Mononuclear cell (primary cell): ENCODE measurements around the gene CAPZB. TPM values are rescaled to one million over a fixed set of nuclear protein-coding genes. Genes with fewer than 3 reads are reported as not detected.

Source experiments
- H3K27me3 ChIP-seq: 2 replicates; pipeline ENCODE4 v1.6.0; 2011; ENCODE audit warnings: low read length, control low read depth; ENCODE audit not compliant: insufficient read depth
- H3K4me1 ChIP-seq: 2 replicates; pipeline ENCODE4 v1.5.1; 2011; ENCODE audit warnings: mild to moderate bottlenecking, low read length, control low read depth; ENCODE audit not compliant: insufficient read depth
- H3K4me3 ChIP-seq: 2 replicates; pipeline ENCODE4 v1.5.1; 2011; ENCODE audit warnings: mild to moderate bottlenecking, low read length, moderate library complexity
- H3K9me3 ChIP-seq: 2 replicates; pipeline ENCODE4 v1.5.1; 2011; ENCODE audit warnings: low read depth, mild to moderate bottlenecking, control low read depth, low read length
- total RNA-seq: library from RNA; depleted of rRNA; stranded (reverse); fragments of >200 nt; gene quantifications from one replicate; pipeline ENCODE4 v1.2.3, GENCODE V29; 2012

Gene CAPZB
- total RNA-seq, 1 donor, result 128 TPM

DNA sequence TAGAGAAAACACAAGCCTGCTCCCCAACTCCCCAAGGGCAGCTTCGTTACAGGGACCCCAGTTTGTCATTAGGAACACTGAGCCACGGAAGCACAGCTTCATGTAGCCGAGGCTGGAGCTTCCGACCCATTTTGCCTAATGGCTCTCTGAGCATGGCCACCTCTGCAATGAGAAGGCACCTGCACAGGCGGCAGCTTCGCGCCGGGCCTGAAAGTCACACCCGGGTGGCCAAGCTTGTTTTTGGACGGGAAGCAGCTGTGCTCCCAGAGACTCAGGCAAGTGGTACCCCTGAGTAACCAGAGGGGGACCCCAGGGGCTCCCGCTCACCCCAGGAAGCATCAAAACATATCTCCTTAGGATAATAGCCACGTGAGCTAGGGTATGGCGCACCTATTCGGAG, 92.3 kb downstream of the CAPZB start:
- Histone ChIP-seq H3K4me1 (peaks cover 49% of the 10 kb centered on the region), H3K4me3 (no peak overlapping the region), H3K9me3 (no peaks in the 10 kb centered on the region), H3K27me3 (no peaks in the 10 kb centered on the region)

DNA sequence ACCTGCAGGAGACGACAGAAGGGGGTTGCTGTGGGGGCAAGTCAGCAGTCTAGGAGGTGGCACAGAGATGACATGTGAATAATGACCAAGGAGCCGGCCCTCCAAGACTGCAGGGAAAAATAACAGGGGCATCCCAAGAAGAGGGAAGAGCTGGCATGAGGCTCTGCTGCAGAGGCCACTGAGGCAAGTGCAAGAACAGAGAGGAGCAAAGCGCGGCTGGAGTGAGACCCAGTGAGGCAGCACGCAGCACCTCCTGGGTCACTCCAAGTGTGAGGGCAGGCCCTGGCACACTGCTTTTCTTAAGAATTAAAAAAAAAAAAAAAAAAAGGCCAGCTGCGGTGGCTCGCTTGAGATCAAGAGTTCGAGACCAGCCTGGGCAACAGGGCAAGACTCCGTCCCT, 93.1 kb downstream of the CAPZB start:
- no peak overlapping the region for H3K4me3 ChIP-seq
- H3K9me3 ChIP-seq, result no peaks in the 10 kb centered on the region
- H3K4me1 ChIP-seq, result peaks cover 49% of the 10 kb centered on the region
- H3K27me3 ChIP-seq, result no peaks in the 10 kb centered on the region

DNA sequence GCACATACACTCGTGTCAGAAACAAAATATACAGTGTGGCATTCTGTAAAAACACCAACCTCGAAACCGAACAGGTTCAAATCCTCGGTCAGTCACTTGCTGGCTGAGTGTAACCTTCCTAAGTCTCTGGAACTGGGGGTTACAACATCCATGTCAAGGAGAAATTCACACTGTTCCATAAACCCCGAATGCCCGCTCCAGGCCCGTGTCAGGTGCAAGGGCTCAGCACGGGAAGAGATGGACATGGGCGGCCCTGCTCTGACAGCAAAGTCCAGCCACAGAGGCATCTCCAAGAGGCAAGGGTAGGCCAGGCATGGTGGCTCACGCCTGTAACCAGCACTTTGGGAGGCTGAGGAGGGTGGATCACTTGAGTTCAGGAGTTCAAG, 93.8 kb downstream of the CAPZB start:
- H3K4me1 ChIP-seq, result peaks cover 49% of the 10 kb centered on the region
- H3K27me3 ChIP-seq, result no peaks in the 10 kb centered on the region
- no peaks in the 10 kb centered on the region for H3K9me3 ChIP-seq
- no peak overlapping the region for H3K4me3 ChIP-seq

DNA sequence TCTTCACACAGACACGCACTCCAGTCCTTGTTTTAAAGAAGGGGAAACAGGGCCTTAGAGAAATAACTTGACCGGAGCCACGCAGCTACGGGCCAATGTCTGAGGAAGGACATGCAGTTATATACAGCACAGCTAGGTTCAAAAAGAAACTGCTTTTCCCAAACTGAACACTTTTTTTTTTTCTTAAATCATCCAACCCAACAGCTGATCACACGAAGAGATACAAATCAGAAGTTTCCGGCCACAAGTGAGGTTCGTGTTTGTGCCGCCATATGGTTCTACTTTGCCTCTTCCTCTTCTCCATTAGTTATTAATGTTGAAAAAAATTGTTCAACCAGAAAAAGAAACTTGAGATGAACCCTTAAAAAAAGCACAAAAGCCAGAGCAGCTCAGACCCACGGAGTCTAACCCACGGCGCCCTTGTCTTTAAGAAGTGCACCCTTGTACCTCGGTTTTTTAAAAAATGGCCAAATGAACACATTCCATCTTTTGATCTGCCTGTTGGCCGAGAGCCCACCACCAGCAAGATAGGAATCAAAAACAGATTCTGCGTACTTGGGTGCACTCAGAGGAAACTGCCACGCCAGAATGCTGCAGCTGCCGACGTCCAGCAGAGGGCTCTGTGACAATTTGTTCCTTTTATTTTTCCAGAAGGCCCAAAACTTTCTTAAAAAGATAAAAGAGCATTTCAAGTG, 94.3 kb downstream of the CAPZB start:
- no peak overlapping the region for H3K4me3 ChIP-seq
- H3K27me3 ChIP-seq, result no peaks in the 10 kb centered on the region
- H3K4me1 ChIP-seq, result peaks cover 49% of the 10 kb centered on the region

DNA sequence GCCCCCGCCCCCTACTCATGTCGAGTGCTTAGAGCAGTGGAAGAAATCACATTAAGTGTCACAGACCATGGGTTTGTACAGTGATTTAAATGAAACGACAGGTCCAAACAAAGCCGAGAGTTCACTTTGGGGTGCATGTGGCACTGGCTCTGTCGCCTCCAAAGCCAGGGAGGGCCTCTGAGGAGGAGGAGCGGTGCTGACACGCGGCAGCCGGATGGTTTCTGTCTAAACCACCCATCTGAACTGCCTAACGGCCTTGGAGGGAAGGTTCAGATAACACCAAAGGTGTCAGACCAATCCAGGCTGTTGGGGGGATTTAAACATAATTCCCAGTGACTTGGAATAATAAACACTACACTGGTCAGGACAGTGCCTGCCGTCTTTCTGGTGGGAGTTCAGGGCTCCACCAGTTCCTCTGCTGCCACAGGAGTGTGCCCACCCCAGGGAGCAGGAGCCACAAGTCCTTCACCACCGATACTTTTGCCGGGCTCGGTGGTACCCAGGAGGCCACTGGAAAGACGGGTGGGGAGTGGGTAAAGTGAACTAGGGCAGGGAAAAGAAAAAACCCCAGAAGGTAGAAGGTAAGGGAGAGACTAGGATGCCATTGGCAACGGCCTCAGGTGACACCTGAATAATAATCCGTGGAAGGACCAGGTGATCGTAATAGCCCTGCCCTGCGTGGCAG, 95.0 kb downstream of the CAPZB start:
- Histone ChIP-seq H3K4me3 (no peak overlapping the region), H3K9me3 (no peaks in the 10 kb centered on the region), H3K27me3 (no peaks in the 10 kb centered on the region), H3K4me1 (peaks cover 49% of the 10 kb centered on the region)

More for the DNA sequence above, 94.3 kb downstream of the CAPZB start:
- no peaks in the 10 kb centered on the region for H3K9me3 ChIP-seq

DNA sequence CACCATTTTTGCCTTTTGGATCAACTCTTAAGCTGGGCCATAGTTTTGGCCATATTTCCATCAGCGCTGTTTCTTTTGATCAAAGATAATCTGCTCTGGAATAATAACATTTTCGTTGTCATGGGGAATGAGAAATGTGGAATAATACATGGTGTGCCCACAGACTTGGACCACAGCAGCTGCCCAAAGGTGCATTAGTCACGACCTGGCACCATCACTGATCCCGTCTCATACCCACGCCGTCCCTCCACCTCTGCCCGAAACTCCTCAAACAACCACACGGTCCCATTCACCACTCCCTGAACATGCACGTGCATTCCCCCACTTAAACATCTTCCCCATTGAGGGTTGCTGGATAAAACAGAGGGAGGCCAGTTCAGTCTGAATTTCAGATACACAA, 96.4 kb downstream of the CAPZB start:
- no peak overlapping the region for H3K4me3 ChIP-seq
- no peaks in the 10 kb centered on the region for H3K27me3 ChIP-seq
- no peaks in the 10 kb centered on the region for H3K9me3 ChIP-seq
- peaks cover 49% of the 10 kb centered on the region for H3K4me1 ChIP-seq

DNA sequence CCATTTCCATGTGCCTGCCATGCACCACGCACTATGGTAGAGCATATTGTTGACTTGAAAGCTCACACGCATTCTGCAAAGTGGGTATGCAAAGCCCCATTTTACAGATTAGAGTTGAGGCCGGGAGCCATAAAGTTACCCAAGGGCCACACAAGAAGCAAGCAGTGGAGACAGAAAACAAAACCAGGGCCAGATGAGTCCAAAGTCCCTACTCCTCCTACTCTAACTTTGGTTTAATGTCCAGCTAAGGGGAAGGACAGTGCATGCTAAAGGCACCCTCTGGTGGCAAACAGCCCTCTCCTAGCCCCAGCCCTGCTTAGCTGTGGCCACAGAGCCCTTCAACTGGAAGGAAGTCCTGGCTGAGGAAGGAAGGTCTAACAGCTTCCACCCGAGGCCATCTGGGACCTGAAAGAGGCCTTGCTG, 98.3 kb downstream of the CAPZB start:
- peaks cover 30% of the 10 kb centered on the region for H3K4me1 ChIP-seq
- no peak overlapping the region for H3K4me3 ChIP-seq
- no peaks in the 10 kb centered on the region for H3K27me3 ChIP-seq
- H3K9me3 ChIP-seq, result no peaks in the 10 kb centered on the region

DNA sequence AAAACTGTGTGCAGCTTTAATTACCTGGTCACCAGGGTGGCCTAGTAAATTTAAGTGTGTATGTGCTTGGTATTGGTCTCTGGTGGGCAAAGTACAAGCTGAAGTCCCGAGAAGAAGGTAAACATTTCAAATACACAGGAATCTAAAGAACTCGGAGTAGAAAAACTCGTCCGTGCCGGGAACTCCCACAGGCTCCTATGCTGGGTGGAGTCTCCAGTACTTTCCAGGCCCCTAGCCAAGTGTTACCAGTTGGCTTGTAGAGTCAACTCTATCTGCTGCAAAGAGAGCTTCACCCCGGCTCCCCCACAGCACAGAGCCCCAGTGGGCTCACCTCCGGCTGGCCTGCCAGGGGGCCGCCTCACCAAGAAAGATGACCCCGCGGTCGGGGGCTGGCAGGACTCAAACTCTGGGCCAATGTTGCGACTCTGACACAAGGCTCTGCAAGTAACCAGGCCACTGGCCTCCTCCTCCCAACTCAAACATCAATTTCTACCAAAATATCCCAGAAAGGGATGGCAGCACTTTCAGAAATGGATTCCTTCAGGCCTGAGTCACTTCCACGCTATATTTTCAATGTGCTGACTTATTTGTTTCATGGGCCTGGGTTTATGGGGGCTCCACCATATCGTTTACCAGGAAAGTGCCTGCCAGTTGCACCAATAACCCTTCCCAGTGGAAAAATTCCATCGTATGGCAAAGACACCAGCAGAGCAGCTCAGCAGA, 99.3 kb downstream of the CAPZB start:
- no peaks in the 10 kb centered on the region for H3K9me3 ChIP-seq
- peaks cover 19% of the 10 kb centered on the region for H3K4me1 ChIP-seq
- H3K27me3 ChIP-seq, result no peaks in the 10 kb centered on the region
- no peak overlapping the region for H3K4me3 ChIP-seq

DNA sequence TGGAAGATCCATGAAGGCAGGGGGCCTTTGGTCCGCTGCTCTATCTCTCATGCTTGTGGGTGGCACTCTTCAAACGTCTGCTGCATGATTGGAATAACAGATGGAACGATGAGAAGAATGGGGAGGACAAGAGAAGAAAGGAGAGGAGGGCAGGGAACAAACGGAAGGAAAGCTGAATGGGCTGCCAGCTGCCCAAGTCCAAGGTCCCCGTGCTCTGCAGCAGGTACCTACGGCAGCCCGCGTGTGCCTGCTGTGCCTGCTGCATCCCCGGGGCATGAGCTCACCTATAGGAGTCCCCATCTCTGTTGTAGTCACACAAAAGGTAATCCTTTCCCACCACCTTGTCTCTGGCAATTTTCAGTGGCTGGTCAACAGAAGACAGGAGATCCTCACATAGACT, 100.1 kb downstream of the CAPZB start:
- H3K9me3 ChIP-seq, result no peaks in the 10 kb centered on the region
- peaks cover 11% of the 10 kb centered on the region for H3K4me1 ChIP-seq
- H3K4me3 ChIP-seq, result no peak overlapping the region
- no peaks in the 10 kb centered on the region for H3K27me3 ChIP-seq

DNA sequence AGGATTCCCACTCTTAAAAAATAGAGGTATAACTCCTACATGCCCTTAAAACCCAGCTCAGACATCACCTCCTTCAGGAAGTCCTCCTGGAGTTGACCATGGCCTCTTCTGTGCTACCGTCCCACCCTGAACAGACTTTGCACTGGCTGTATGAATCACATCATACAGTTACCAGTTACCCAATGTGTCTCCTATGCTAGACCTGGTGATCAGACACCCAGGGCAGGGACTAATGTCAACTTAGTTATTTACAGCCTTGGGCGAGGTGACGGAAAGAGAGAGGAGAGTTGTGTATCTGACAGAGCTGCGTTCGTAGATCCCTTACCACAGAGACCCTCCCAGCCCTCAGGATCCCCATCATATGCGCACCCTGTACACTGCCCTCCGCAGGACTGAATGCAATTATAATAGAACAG, 100.6 kb downstream of the CAPZB start:
- H3K27me3 ChIP-seq, result no peaks in the 10 kb centered on the region
- peaks cover 7% of the 10 kb centered on the region for H3K4me1 ChIP-seq
- H3K9me3 ChIP-seq, result no peaks in the 10 kb centered on the region
- no peak overlapping the region for H3K4me3 ChIP-seq

DNA sequence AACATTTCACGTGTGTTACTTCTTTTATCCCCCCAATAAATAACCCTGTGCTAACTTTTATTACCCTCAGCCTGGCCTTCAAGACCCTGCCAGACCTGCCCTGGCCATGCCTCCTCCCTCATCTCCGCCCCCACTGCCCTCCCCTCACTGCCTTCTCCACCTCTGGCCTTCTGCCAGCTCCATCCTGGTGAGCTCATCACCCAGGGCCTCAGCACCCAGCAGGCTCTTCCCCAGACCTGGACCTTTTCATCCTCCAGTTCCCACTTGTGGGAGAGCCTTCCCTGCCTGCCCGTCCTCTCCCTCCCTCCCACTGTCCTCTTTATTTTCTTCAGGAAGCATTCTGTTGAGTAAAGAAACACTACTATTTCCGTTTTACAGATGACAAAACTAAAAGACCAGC, 101.2 kb downstream of the CAPZB start:
- H3K9me3 ChIP-seq, result no peaks in the 10 kb centered on the region
- no peak overlapping the region for H3K4me3 ChIP-seq

DNA sequence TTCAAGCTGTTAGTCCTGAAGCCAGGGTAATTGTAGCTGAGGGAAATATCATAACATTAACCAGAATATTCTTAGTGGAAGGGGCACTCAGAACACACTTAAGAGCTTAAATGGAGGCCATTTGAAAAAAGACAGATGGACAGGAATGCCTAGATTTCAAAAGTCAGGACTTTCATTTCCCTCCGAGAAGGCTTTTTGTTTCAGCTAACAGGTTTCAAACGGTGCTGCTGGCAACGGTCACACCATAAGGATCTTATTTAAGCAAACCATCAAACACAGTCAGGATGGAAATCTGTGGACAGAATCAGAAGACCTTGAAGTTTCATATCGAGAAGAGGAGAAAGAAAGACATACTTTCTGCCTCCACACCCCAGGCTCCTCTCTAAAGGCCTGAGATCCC, 103.1 kb downstream of the CAPZB start:
- Histone ChIP-seq H3K27me3 (no peaks in the 10 kb centered on the region), H3K4me3 (no peak overlapping the region)

More for the DNA sequence above, 101.2 kb downstream of the CAPZB start:
- Histone ChIP-seq H3K27me3 (no peaks in the 10 kb centered on the region), H3K4me1 (peaks cover 3% of the 10 kb centered on the region)

DNA sequence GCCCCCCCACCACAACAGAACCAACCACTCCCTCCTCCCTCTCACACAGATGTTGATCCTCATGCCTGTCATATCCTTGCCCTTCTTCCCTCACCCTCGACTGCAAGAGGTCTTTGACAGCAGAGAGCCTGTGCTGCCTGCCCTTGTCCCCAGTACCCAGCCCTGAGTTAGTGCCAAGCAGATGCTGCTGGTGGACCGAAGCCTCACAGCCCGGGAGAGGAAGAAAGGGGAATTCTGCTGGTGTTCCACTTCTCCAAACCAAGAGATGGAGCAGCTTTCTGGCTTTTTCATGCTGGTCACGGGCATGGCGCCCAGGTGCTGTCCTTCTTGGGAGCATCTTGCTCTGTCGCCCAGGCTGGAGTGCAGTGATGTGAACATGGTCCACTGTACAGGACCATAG, 104.1 kb downstream of the CAPZB start:
- Histone ChIP-seq H3K4me3 (no peak overlapping the region), H3K4me1 (no peaks in the 10 kb centered on the region)

More for the DNA sequence above, 103.1 kb downstream of the CAPZB start:
- no peaks in the 10 kb centered on the region for H3K4me1 ChIP-seq
- no peaks in the 10 kb centered on the region for H3K9me3 ChIP-seq

DNA sequence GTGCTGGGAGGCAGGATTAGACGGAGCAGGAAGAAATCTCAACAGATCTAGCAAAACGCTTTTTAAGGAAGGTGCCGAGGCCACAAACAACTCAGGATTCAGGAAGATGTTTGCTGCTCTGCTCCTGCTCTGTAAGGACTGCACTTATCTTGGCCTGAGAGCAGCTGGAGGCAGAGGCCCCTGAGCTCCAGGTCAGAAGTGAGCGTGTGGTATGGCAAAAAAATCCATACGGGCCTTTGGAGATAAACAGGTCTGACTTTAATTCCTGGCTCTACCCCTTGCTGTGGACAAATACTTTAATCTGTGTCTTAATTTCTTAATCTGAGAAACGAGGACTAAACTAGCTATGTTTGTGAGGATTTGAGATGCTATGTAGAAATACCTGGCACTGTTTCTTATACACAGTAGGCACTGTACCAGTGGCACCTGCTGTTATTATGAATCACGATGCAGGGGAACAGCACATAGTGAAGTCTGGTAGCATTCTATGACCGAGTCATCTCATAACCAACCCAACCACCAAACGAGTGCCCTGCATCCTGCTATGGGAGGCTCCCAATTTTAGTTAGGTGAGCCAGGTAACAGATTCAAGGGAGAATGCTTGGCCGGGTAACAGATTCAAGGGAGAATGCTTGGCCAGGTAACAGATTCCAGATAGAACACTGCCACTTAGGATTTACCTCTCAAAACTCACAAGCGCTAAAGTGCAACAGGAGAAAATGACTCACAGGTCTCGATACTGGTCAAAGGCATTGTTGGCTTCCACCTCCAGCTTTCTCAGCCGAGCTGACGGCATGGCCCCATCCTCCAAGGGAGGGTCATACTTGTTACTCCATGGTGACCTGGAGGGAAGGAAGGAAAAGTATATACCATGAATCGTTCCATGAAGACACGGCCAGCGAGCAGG, 107.3 kb downstream of the CAPZB start:
- Histone ChIP-seq H3K9me3 (no peaks in the 10 kb centered on the region), H3K4me1 (no peaks in the 10 kb centered on the region), H3K27me3 (no peaks in the 10 kb centered on the region), H3K4me3 (no peak overlapping the region)

More for the DNA sequence above, 104.1 kb downstream of the CAPZB start:
- H3K9me3 ChIP-seq, result no peaks in the 10 kb centered on the region
- H3K27me3 ChIP-seq, result no peaks in the 10 kb centered on the region
